Astrocyte of the spinal cord (primary cell): ENCODE measurements around the gene ATXN3L.

Source experiments
- DNase-seq: peaks from one replicate; pipeline ENCODE4 v3.0.0; 2011; ENCODE audit warnings: low read depth, low spot score
- H3K4me3 ChIP-seq: 2 replicates; pipeline ENCODE4 v1.5.1; 2011; ENCODE audit warnings: low read depth, mild to moderate bottlenecking, low read length, moderate library complexity
- in situ Hi-C: cut with HindIII; loops from 2 replicates; pipeline ENCODE4 v1.10.0; 2017; ENCODE audit warnings: low sequenced_read_pairs
- TF ChIP-seq, protein P1 (sequence below): IDR thresholded peaks from 2 replicates; pipeline ENCODE4 v1.5.1; 2012; ENCODE audit warnings: low read depth, mild to moderate bottlenecking, low read length, inconsistent platforms

ATXN3L gene

DNA sequence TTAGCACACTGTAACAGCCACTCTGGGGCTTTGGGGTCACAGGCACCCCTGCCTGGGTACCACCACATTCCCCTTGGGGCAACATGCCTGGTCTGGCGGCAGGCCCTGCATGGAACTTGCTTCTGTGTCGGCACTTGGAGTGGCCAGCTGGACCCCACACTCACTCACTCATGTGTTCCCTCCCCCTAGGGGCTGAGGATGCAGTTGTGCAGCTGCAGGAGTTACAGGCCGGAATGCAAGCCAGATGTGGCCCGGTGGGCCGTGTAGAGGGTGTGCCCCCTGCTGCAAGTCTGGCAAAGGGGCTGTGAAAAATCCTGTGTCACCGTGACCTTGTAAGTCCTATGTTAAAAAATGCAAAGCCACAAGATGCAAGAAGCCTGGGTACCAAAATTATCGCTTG, 34.2 kb downstream of the ATXN3L start:
- H3K4me3 ChIP-seq = no peak overlapping the region
- TF ChIP-seq, protein P1, sequence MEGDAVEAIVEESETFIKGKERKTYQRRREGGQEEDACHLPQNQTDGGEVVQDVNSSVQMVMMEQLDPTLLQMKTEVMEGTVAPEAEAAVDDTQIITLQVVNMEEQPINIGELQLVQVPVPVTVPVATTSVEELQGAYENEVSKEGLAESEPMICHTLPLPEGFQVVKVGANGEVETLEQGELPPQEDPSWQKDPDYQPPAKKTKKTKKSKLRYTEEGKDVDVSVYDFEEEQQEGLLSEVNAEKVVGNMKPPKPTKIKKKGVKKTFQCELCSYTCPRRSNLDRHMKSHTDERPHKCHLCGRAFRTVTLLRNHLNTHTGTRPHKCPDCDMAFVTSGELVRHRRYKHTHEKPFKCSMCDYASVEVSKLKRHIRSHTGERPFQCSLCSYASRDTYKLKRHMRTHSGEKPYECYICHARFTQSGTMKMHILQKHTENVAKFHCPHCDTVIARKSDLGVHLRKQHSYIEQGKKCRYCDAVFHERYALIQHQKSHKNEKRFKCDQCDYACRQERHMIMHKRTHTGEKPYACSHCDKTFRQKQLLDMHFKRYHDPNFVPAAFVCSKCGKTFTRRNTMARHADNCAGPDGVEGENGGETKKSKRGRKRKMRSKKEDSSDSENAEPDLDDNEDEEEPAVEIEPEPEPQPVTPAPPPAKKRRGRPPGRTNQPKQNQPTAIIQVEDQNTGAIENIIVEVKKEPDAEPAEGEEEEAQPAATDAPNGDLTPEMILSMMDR = no peak
- in situ Hi-C loops = no loop called here
- no peak for DNase-seq

DNA sequence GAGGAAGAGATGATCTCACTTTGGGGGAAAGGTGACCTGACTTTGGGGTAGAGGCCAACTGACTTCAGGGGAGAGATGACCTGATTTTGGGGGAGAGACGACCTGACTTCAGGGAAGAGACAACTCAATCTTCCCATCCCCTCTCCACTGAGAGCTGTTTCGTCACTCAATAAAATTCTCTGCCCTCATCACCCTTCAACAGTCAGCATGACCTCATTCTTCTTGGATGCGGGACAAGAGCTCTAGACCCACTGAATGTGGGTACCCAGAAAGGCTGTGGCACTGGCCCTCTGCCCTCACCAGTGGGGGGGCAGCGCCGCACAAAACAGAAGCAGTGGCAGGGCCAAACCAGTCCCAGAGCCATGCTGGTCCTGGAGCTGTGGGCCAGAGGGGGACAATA, 34.6 kb downstream of the ATXN3L start:
- in situ Hi-C loops = no loop called here
- TF ChIP-seq, protein P1 = no peak
- no peak overlapping the region for H3K4me3 ChIP-seq
- no peak for DNase-seq

DNA sequence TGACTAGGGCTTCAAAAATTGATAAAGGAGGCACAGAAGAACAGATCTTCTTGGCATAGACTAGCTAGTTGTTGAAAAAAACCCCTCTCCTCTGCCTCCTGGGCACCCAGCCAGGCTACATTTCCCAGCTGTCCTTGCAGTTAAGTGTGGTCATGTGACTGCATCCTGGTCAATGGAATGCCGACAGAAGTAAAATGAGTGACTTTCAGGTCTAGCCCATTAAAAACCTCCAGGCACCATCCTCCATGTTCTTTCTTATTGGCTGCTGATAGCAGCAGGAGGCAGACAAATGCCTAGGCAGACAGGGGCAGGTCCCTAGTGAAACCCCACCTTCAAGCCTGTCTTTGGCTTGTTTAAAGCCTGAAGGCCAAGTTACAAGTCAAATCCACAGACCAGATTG, 35.3 kb downstream of the ATXN3L start:
- DNase-seq = no peak
- H3K4me3 ChIP-seq = no peak overlapping the region
- TF ChIP-seq, protein P1 = no peak
- in situ Hi-C loops = no loop called here

DNA sequence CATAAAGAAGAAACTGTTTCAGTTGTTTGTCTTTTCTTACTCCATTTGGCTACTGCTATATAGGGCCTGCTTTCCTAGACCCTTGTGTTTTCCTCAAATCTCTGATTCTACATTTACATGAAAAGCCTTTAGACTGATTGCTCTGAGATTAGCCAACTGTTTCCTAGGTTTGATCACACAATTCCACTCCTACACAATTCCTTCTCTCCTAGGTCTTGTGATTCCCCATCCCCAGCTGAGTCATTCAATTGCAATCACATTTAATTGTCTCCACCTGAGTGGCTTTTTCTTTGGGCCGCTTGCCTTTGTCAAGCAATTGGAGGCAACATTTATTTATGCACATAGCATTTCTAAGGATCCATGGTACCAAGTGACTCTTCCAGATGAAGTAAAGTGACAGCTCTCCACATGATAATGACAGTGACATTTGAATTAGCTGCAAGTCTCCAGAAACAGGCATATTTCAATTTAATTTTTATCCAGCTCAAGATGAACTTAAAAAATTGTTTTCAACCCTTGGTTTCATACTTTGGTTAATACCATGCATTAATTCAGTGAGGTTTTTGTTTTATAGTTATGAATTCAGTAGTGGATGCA, 35.8 kb downstream of the ATXN3L start:
- peak; percentile 24 for DNase-seq
- in situ Hi-C loops = no loop called here
- TF ChIP-seq, protein P1 = no peak
- no peak overlapping the region for H3K4me3 ChIP-seq

DNA sequence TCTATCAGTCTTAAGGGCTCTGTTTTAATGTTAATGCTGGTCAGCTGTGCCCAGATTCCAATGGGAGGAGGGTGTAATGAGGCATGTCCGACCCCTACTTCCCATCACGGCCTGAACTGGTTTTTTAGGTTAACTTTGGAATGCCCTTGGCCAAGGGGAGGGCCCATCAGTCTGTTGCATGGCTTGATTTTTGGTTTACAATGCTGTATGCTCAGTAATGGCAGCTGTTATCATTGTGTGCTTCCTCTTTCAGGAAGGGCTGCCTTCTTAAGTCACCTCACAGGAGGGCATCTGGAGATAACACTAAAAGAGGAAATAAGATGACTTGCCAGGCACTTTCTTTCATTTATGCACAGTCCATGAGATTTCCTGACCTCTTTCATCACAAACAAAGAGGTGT, 36.3 kb downstream of the ATXN3L start:
- no peak for DNase-seq
- TF ChIP-seq, protein P1 = no peak
- H3K4me3 ChIP-seq = no peak overlapping the region
- in situ Hi-C loops = no loop called here

DNA sequence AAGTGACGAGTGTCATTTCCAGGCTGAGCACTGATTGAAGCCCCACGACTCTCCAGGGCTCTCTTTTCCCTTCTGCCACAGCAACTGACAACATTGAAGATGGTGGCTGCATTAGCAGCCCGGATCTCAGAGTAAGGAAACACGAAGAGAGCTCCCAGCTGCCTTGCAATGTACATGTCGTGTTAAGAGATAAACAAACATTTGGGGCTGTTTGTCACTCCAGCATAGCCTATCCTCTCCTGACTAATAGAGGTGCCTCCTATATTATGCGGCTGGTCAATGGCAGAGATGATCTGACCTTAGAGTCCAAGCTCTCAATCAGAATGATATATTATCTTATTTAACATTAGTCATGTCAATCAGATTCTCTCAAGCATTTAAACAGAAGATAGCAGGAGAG, 38.6 kb downstream of the ATXN3L start:
- TF ChIP-seq, protein P1 = no peak
- no peak overlapping the region for H3K4me3 ChIP-seq
- in situ Hi-C loops = no loop called here
- DNase-seq = no peak
